Caki2 (cell line): ENCODE measurements around the gene RIPOR2. TPM values are rescaled to one million over a fixed set of nuclear protein-coding genes. Genes with fewer than 3 reads are reported as not detected.
"Not testable (repeated sequence)": the region's sequence is repeated elsewhere in the genome, so short reads cannot be mapped to it uniquely, and the experiment has no call there.

Source experiments
- DNase-seq: peaks from one replicate; pipeline ENCODE4 v3.0.0-alpha.2; 2015; ENCODE audit warnings: low read depth
- in situ Hi-C: cut with HindIII; loops from 2 replicates; pipeline ENCODE4 v1.10.0; 2016; ENCODE audit warnings: low sequenced_read_pairs, low pct_unique_long_range_greater_than_20kb, mixed read lengths
- total RNA-seq: library from RNA; depleted of rRNA; stranded (reverse); fragments of >200 nt; shearing (Covaris generic); gene quantifications from 2 replicates; pipeline ENCODE4 v1.2.3, GENCODE V29; 2014; ENCODE audit warnings: low replicate concordance

Gene RIPOR2
- total RNA-seq, 1 experiment from 2014 or later = 2.3 TPM

DNA sequence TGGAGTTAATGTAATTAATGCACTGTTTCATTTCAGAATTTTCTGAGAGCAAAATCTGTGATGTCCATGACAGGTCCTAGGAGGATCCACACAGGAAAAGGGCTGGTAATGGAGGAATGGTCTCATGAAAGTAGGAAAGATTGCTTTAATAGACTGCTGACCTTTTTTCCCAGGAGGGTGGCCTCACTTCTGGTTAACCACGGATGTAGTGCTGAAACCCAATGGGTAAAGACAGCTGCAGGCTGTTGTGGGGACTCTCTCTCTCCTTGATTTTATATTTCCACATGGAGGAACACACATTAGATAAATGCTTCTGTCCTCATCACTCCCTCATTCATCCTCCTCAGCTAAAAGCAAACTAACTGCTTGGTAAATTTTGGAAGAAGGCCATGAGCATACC, 23.6 kb upstream of the RIPOR2 start:
- no peak for DNase-seq
- in situ Hi-C loops = no loop called here

GRCh38 chr6:24957199-24957598, 21.4 kb upstream of the RIPOR2 start:
- in situ Hi-C loops = no loop called here

GRCh38 chr6:24953726-24954125, 18.0 kb upstream of the RIPOR2 start:
- DNase-seq = no peak
- in situ Hi-C loops = no loop called here

More at GRCh38 chr6:24957199-24957598, 21.4 kb upstream of the RIPOR2 start:
- DNase-seq = no peak

- in situ Hi-C loops = no loop called here
- no peak for DNase-seq
Observed at GRCh38 chr6:24951811-24952299, 16.1 kb upstream of the RIPOR2 start.

DNA sequence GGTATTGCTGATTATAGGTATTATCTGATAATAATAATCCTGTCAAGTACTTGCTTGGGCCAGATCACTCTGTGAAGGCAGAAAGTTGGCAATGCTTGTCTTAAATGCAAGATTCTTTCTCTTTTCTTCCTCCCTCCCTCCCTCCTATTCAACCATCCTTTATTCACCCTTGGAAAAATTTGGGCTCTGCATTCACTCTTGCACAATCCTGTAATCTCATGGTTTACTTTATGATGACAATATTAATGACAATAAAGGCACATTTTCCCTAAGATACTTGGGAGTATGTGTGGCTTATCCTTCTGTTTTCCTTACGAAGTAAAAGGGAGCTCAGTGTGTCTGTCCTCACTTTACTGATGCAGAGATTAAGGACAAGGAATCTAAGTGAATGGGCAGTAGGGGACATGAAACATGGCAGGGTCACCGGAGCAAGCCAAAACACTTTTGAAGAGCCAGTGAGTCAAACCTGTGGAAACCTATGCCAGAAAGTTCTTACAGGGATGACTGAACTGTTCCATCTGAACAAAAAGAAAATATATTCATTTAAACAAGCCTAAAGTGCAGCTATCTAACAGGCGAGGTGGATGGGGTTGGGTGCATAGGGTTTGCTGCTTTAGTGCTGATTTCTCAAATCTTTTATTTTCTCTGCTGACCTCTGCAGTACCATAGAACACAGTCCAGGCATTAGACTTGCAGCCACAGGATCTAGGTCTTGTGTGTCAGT, 14.6 kb upstream of the RIPOR2 start:
- no peak for DNase-seq
- in situ Hi-C loops = no loop called here

DNA sequence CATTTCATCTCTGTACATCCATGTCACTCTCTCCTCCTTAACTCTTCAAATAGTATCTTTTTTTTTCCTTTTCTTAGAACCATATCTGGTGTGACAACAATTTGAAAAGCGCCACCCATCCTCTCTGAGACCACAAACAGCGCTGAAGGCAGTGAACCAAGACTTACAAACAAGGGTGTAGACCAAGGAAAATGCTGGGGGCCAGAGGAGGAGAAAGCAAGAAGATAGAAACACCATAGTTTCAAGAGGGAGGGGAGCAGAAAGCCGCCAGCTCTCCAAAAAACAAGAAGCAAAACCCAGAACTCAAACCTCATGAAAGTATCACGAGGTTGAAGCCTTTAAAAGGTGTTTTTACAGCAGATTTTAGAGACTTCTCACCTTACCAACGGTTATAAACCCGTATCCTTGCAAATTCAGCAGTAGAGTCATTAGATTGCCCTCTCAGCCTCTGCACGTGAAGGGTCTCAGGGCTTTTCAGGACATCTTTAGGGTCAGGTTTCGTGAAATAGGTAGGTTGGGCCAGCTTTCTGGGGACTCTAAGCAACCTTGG, 13.3 kb upstream of the RIPOR2 start:
- in situ Hi-C loops = no loop called here
- no peak for DNase-seq

GRCh38 chr6:24948261-24948660, 12.5 kb upstream of the RIPOR2 start:
- DNase-seq, in situ Hi-C loops: not testable (repeated sequence)

- DNase-seq = no peak
- in situ Hi-C loops = no loop called here
Observed at GRCh38 chr6:24947636-24948035, 11.9 kb upstream of the RIPOR2 start.

GRCh38 chr6:24945054-24945453, 9.3 kb upstream of the RIPOR2 start:
- in situ Hi-C loops = no loop called here
- DNase-seq = no peak

- in situ Hi-C loops = no loop called here
- no peak for DNase-seq
Observed at GRCh38 chr6:24943774-24944173, 8.0 kb upstream of the RIPOR2 start.

- in situ Hi-C loops = no loop called here
Observed at GRCh38 chr6:24940311-24940917, 4.7 kb upstream of the RIPOR2 start.

DNA sequence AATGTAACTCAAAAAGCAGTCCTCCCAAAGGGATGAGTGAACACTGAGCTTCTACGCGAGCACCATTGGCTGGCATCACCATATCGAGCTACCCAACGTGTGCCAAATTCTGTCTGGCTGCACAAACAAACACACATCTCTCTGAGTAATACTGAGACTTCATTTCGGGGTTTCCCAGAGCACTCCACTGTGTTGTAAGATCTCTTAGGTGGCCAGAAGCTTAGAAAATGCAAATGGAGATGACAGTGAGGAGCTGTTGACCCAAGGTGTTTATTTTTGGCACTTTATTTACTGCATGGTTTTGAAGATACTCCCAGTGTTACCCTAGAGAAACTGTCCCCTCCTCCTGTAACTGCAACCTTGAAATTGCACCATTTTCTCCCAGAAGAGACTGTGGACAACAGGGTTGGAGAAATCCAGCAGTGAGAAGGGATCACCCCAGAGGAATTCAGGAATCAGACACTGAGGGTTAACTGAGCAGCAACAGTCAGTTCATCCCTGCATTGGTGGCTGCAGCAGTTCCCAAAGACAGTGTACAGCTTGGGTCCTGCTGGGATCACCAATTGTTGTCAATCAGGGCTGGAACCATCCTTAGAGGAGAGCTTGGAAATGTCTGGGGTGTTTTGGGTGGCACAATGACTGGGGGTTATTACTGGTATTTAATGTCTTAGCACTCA, 1.0 kb upstream of the RIPOR2 start:
- no peak for DNase-seq
- in situ Hi-C loops = no loop called here

More at GRCh38 chr6:24940311-24940917, 4.7 kb upstream of the RIPOR2 start:
- DNase-seq = no peak

- in situ Hi-C loops = no loop called here
Observed at GRCh38 chr6:24933868-24934401, 1.8 kb downstream of the RIPOR2 start.

DNA sequence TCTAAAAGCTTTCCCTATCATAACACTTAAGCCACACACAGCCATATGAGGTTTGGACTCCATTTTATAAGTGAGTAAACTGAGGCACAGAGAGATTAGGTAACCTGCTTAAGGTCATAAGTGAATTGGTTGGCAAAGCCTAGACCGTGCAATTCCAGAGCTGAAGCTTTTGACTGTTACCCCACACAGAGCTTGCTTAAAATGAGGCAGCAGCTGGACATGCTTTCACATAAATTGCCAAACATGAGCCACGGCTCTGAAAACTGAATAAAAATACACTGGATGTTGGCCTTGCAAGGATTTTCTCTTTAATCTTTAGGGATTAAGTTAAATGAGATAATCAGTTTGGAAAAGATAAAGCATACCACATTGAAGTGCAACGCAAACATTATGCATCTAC, 2.5 kb downstream of the RIPOR2 start:
- in situ Hi-C loops = no loop called here
- no peak for DNase-seq

More at GRCh38 chr6:24933868-24934401, 1.8 kb downstream of the RIPOR2 start:
- no peak for DNase-seq

GRCh38 chr6:24932832-24933231, 2.9 kb downstream of the RIPOR2 start:
- DNase-seq = no peak
- in situ Hi-C loops = no loop called here

- DNase-seq = peak; percentile 88
- in situ Hi-C loops = no loop called here
Observed at GRCh38 chr6:24931718-24932691, 3.8 kb downstream of the RIPOR2 start.

GRCh38 chr6:24931296-24931695, 4.5 kb downstream of the RIPOR2 start:
- DNase-seq = peak; percentile 65
- in situ Hi-C loops = no loop called here

- in situ Hi-C loops = no loop called here
- peak; percentile 33 for DNase-seq
Observed at GRCh38 chr6:24930431-24930871, 5.3 kb downstream of the RIPOR2 start.
